Activated B cell treated with CpG ODN at 0.5 μM for 24 hours (primary cell): Measurements from ENCODE around the gene TUBB2B. TPM values are rescaled to one million over a fixed set of nuclear protein-coding genes. Genes with fewer than 3 reads are reported as not detected.
"Not testable (repeated sequence)": the region's sequence is repeated elsewhere in the genome, so short reads cannot be mapped to it uniquely, and the experiment has no call there.

Source experiments
- ATAC-seq: fragments of 200-7000 bp; cut with Tn5 transposase; one replicate; pipeline ENCODE4 v1.10.0; 2021; ENCODE audit warnings: low read depth, mild to moderate bottlenecking, moderate library complexity
- CTCF ChIA-PET: fragments of 350-600 bp; sonication (Branson Sonifier 250); formaldehyde crosslinking; loops from one replicate; lab custom pipeline; 2021; ENCODE audit warnings: antibody characterized with exemption; lab: Charles Lee
- POLR2A ChIA-PET: fragments of 350-600 bp; sonication (Branson Sonifier 250); formaldehyde crosslinking; loops from one replicate; lab custom pipeline; 2021; ENCODE audit warnings: antibody characterized with exemption; lab: Charles Lee
- DNase-seq: peaks from one replicate; pipeline ENCODE4 v3.0.0; 2022
- H3K27ac Mint-ChIP-seq: one replicate; pipeline ENCODE4 v1.8.0; 2020; ENCODE audit warnings: mixed read lengths
- H3K27me3 Mint-ChIP-seq: one replicate; pipeline ENCODE4 v1.8.0; 2021; ENCODE audit warnings: mixed read lengths
- H3K36me3 Mint-ChIP-seq: one replicate; pipeline ENCODE4 v1.8.0; 2021; ENCODE audit warnings: low read depth, mixed read lengths
- H3K4me1 Mint-ChIP-seq: one replicate; pipeline ENCODE4 v1.8.0; 2021; ENCODE audit warnings: mixed read lengths
- H3K4me3 Mint-ChIP-seq: one replicate; pipeline ENCODE4 v1.8.0; 2020; ENCODE audit warnings: mild to moderate bottlenecking, mixed read lengths
- H3K9me3 Mint-ChIP-seq: one replicate; pipeline ENCODE4 v1.8.0; 2020; ENCODE audit warnings: mixed read lengths
- CTCF ChIP-seq: fragments of 200-600 bp; IDR thresholded peaks from one replicate; pipeline ENCODE4 v1.8.0; 2022; ENCODE audit warnings: antibody characterized with exemption, mild to moderate bottlenecking
- intact Hi-C: fragments of 100-400 bp; cut with micrococcal nuclease; formaldehyde crosslinking; loops from one replicate; pipeline ENCODE4 v1.15.1; 2024
- total RNA-seq: library from RNA; stranded (reverse); gene quantifications from 2 replicates; pipeline ENCODE4 v1.2.3, GENCODE V29; 2022

TUBB2B gene
- total RNA-seq, 1 donor from 2014 or later: not detected

GRCh38 chr6:3199382-3199781 is 28.1 kb downstream of the TUBB2B start:
- H3K9me3 Mint-ChIP-seq: peaks cover 12% of the 10 kb centered on the region
- ChIA-PET CTCF (no interaction called here), POLR2A (no interaction called here)
- intact Hi-C loops: no loop called here
- no peak overlapping the region for H3K4me3 Mint-ChIP-seq
- peaks cover 15% of the 10 kb centered on the region for H3K4me1 Mint-ChIP-seq
- DNase-seq (no peak), ATAC-seq (no peak)
- peaks cover 1% of the 10 kb centered on the region for H3K27me3 Mint-ChIP-seq
- H3K36me3 Mint-ChIP-seq: peaks cover 8% of the 10 kb centered on the region
- no peak for TF ChIP-seq CTCF
- H3K27ac Mint-ChIP-seq: no peak overlapping the region

- H3K27ac Mint-ChIP-seq, H3K9me3 Mint-ChIP-seq, H3K27me3 Mint-ChIP-seq, POLR2A ChIA-PET, CTCF ChIA-PET, H3K4me3 Mint-ChIP-seq, intact Hi-C loops, H3K4me1 Mint-ChIP-seq, DNase-seq, ATAC-seq, H3K36me3 Mint-ChIP-seq: not testable (repeated sequence)
These were observed 29.7 kb downstream of the TUBB2B start for GRCh38 chr6:3197734-3198133.

GRCh38 chr6:3196770-3197169 is 30.7 kb downstream of the TUBB2B start:
- peaks cover 4% of the 10 kb centered on the region for H3K9me3 Mint-ChIP-seq
- no peak for TF ChIP-seq CTCF
- no peaks in the 10 kb centered on the region for H3K36me3 Mint-ChIP-seq
- no peak overlapping the region for H3K27ac Mint-ChIP-seq
- no peaks in the 10 kb centered on the region for H3K4me1 Mint-ChIP-seq
- no peak for DNase-seq
- no peak for ATAC-seq
- no peak overlapping the region for H3K4me3 Mint-ChIP-seq
- ChIA-PET POLR2A (interaction anchor here (0.8 kb wide), 1 partner anchor 15 kb away, joined by 4 read pairs; no protein-coding TSS in a partner anchor), CTCF (no interaction called here)
- intact Hi-C loops: no loop called here
- H3K27me3 Mint-ChIP-seq: peaks cover 1% of the 10 kb centered on the region

- no peak for ATAC-seq
- H3K4me1 Mint-ChIP-seq: no peaks in the 10 kb centered on the region
- no peaks in the 10 kb centered on the region for H3K36me3 Mint-ChIP-seq
These were observed 31.6 kb downstream of the TUBB2B start for GRCh38 chr6:3195695-3196497.

GRCh38 chr6:3195420-3195694 is 32.1 kb downstream of the TUBB2B start:
- peaks cover 4% of the 10 kb centered on the region for H3K9me3 Mint-ChIP-seq
- no peak overlapping the region for H3K27ac Mint-ChIP-seq
- DNase-seq (no peak), ATAC-seq (no peak)
- no peaks in the 10 kb centered on the region for H3K4me1 Mint-ChIP-seq
- ChIA-PET CTCF (no interaction called here), POLR2A (no interaction called here)
- no peak for TF ChIP-seq CTCF
- intact Hi-C loops: no loop called here
- H3K4me3 Mint-ChIP-seq: no peak overlapping the region
- no peaks in the 10 kb centered on the region for H3K36me3 Mint-ChIP-seq
- H3K27me3 Mint-ChIP-seq: peaks cover 3% of the 10 kb centered on the region

More at GRCh38 chr6:3195695-3196497, 31.6 kb downstream of the TUBB2B start:
- DNase-seq: no peak
- H3K27ac Mint-ChIP-seq: no peak overlapping the region
- TF ChIP-seq CTCF: no peak
- peaks cover 4% of the 10 kb centered on the region for H3K9me3 Mint-ChIP-seq
- H3K27me3 Mint-ChIP-seq: peaks cover 3% of the 10 kb centered on the region
- no peak overlapping the region for H3K4me3 Mint-ChIP-seq
- CTCF ChIA-PET: no interaction called here
- intact Hi-C loops: no loop called here
- POLR2A ChIA-PET: no interaction called here
